GM23338 (cell line): ENCODE measurements around the gene HBZ.

Experiments used
- CREB1 ChIP-seq: fragments of 250-450 bp; sonication (Bioruptor Pico); IDR thresholded peaks from 2 replicates; pipeline ENCODE4 v1.5.0; 2020; ENCODE audit warnings: low read depth, mild to moderate bottlenecking, moderate library complexity
- EZH2 ChIP-seq: fragments of 200-600 bp; sonication (generic); IDR thresholded peaks from one replicate; pipeline ENCODE4 v1.8.0; 2017; ENCODE audit warnings: antibody characterized with exemption, mild to moderate bottlenecking, low read depth; ENCODE audit not compliant: unreplicated experiment
- POLR2AphosphoS5 ChIP-seq: IDR thresholded peaks from 2 replicates; pipeline ENCODE4 v1.6.1; 2016; ENCODE audit warnings: antibody characterized with exemption, low read depth
- ZNF331 ChIP-seq: fragments of 250-450 bp; sonication (Bioruptor Pico); IDR thresholded peaks from 2 replicates; pipeline ENCODE4 v1.5.0; 2020; ENCODE audit warnings: low read depth, mild to moderate bottlenecking, moderate library complexity
- TF ChIP-seq, protein P1 (sequence below), 2 experiments: fragments of 200-600 bp in 1 of 2; sonication (generic) in 1 of 2; conservative IDR thresholded peaks; 2 replicates each; pipeline versions ENCODE4 v1.5.1 to v1.6.1; 2016 to 2017; ENCODE audit warnings: antibody characterized with exemption in 2 of 2, low read depth in 2 of 2, mild to moderate bottlenecking in 2 of 2, moderate library complexity in 1 of 2
- TF ChIP-seq, protein P2 (sequence below): IDR thresholded peaks from 2 replicates; pipeline ENCODE4 v1.6.1; 2016; ENCODE audit warnings: antibody characterized with exemption
- TF ChIP-seq, protein P3 (sequence below): IDR thresholded peaks from one replicate; pipeline ENCODE4 v1.6.1; 2018; ENCODE audit warnings: antibody characterized with exemption; ENCODE audit not compliant: unreplicated experiment

DNA sequence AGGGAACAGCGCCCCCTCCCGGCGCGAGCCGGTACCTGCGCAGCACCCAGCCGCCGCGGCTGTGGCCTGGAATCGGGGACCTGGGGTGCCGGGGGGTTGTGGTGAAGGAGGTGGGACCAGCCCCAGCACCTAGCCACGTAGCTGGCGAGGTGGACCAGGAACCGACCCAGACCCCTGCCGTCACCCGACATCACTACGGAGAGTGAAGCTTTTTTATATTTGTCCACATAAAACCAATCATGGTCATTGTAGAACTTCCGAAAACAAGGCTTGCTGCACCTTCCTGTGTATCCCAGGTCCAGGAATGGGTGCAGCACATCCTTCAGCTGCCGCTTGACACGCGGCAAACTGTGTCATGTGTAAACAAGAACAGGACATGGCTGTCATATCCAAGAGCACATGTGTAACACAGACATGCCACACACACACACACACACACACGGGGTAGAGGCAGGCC, 29.1 kb downstream of the HBZ start:
- TF ChIP-seq, protein P1, sequence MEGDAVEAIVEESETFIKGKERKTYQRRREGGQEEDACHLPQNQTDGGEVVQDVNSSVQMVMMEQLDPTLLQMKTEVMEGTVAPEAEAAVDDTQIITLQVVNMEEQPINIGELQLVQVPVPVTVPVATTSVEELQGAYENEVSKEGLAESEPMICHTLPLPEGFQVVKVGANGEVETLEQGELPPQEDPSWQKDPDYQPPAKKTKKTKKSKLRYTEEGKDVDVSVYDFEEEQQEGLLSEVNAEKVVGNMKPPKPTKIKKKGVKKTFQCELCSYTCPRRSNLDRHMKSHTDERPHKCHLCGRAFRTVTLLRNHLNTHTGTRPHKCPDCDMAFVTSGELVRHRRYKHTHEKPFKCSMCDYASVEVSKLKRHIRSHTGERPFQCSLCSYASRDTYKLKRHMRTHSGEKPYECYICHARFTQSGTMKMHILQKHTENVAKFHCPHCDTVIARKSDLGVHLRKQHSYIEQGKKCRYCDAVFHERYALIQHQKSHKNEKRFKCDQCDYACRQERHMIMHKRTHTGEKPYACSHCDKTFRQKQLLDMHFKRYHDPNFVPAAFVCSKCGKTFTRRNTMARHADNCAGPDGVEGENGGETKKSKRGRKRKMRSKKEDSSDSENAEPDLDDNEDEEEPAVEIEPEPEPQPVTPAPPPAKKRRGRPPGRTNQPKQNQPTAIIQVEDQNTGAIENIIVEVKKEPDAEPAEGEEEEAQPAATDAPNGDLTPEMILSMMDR (conservative IDR thresholded peaks at IDR 0.05; ENCODE audit: low read depth in 2 of 2), result peak; percentile 80 to 92
- TF ChIP-seq CREB1 (CRISPR knock-in tag) (no peak), EZH2 (no peak), ZNF331 (no peak), POLR2AphosphoS5 (peak; percentile 20)
- TF ChIP-seq, protein P2, sequence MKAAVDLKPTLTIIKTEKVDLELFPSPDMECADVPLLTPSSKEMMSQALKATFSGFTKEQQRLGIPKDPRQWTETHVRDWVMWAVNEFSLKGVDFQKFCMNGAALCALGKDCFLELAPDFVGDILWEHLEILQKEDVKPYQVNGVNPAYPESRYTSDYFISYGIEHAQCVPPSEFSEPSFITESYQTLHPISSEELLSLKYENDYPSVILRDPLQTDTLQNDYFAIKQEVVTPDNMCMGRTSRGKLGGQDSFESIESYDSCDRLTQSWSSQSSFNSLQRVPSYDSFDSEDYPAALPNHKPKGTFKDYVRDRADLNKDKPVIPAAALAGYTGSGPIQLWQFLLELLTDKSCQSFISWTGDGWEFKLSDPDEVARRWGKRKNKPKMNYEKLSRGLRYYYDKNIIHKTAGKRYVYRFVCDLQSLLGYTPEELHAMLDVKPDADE, result no peak
- TF ChIP-seq, protein P3, sequence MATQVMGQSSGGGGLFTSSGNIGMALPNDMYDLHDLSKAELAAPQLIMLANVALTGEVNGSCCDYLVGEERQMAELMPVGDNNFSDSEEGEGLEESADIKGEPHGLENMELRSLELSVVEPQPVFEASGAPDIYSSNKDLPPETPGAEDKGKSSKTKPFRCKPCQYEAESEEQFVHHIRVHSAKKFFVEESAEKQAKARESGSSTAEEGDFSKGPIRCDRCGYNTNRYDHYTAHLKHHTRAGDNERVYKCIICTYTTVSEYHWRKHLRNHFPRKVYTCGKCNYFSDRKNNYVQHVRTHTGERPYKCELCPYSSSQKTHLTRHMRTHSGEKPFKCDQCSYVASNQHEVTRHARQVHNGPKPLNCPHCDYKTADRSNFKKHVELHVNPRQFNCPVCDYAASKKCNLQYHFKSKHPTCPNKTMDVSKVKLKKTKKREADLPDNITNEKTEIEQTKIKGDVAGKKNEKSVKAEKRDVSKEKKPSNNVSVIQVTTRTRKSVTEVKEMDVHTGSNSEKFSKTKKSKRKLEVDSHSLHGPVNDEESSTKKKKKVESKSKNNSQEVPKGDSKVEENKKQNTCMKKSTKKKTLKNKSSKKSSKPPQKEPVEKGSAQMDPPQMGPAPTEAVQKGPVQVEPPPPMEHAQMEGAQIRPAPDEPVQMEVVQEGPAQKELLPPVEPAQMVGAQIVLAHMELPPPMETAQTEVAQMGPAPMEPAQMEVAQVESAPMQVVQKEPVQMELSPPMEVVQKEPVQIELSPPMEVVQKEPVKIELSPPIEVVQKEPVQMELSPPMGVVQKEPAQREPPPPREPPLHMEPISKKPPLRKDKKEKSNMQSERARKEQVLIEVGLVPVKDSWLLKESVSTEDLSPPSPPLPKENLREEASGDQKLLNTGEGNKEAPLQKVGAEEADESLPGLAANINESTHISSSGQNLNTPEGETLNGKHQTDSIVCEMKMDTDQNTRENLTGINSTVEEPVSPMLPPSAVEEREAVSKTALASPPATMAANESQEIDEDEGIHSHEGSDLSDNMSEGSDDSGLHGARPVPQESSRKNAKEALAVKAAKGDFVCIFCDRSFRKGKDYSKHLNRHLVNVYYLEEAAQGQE, result peak; percentile 14
